HG03280 (cell line): ENCODE results near the gene NAALADL2.
"Not testable (repeated sequence)": the region's sequence is repeated elsewhere in the genome, so short reads cannot be mapped to it uniquely, and the experiment has no call there.

Experiments
- ATAC-seq: cut with Tn5 transposase; IDR thresholded peaks from one replicate; pipeline ENCODE4 v1.9.1; 2021; ENCODE audit warnings: mild to moderate bottlenecking, moderate library complexity; ENCODE audit not compliant: unreplicated experiment

The NAALADL2 gene

DNA sequence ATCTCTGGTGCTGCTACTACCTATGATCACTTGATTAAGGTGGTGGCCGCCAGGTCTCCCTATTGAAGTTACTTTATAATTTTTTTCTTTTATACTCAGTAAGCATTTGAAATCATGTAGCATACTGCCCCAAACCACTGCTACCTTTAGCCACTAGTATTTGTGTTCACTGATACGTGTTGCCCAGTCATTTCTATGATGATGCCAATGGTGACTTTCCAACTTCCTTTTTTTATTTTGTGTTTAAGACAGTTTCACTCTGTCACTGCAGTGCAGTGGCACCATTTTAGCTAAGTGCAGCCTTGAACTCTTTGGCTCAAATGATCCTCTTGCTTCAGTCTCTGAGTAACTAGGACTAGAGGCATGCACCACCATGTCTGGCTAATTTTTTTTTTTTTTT lies 598.2 kb downstream of the NAALADL2 start:
- ATAC-seq = no peak

DNA sequence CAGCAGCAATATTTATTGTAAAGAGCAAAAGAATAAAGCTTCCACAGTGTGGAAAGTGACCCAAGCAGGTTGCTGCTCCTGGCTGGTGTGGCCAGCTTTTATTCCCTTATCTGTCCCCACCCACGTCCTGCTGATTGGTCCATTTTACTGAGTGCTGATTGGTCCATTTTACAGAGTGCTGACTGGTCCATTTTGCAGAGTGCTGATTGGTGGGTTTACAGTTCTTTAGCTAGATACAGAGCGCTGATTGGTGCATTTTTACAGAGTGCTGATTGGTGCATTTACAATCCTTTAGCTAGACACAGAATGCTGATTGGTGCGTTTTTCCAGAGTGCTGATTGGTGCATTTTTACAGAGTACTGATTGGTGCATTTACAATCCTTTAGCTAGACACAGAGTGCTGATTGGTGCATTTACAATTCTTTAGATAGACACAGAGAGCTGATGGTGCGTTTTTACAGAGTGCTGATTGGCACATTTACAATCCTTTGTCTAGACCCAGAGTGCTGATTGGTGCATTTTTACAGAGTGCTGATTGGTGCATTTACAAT lies 601.8 kb downstream of the NAALADL2 start:
- ATAC-seq = not testable (repeated sequence)

DNA sequence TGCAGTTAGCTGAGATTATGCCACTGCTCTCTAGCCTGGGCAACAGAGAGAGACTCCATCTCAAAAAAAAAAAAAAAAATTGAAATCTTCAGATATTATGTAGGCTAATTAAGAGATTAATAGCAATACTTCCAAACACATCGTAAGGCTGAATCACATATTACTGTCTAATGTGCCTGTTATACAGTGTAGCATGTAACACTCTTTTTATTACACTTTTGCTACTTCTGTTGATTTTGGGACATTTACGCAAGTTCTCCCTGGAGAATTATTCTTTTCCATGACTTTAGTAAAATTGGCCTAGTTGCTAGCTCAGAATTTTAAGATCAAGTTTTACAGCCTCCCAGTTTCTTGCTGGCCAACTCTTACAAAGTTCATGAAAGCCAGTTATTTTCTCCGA lies 605.2 kb downstream of the NAALADL2 start:
- no peak for ATAC-seq

DNA sequence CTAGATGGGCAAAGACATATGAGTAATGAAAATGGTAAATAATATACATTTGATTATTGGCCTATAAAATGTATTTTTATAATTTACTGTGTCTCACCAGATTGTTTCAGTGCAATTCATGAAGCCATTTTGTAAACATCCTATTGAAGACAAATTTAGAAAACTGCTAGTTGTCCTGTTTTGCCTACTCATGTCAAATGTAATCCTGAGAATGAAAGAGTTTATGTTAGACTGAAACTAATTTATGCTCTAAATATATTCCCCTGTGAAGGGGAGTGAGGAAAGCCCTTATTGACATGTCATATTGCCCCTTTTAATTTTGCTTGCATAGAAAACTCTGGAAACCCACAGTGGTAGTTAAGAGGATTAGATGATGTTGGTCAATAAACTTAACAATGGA lies 610.0 kb downstream of the NAALADL2 start:
- no peak for ATAC-seq

DNA sequence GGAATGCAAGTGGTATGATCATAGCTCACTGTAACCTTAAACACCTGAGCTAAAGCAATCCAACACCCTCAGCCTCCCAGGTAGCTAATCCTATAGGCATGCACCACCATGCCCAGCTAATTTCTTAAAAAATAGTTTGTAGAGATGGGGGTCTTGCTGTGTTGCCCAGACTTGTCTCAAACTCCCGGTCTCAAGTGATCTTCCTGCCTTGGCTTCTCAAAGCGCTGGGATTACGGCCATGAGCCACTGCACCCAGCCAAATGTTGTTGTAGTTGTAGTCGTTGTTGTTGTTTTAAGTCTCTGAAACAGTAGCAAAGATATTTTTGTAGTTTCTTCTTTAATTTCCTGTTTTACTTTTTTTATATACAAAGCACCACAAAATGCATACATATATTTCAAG lies 616.6 kb downstream of the NAALADL2 start:
- ATAC-seq = no peak

DNA sequence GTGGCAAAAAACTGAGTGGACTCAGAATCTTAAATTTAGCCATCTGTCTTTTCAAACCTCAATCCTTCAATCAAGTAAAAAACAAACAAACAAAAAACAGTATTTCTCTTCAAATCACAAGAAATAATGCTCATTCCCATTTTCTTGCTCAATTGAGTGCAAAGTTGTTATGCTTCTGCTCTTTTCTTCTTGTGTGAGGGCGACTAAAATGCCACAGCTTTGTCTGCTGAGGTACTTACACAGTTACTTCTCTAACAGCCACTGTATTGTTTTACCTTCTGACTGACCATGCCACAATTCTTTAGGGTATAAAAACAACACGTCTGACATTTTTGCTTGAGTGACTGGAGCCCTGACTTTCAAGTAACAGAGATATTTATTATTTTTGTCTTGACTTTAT lies 617.4 kb downstream of the NAALADL2 start:
- no peak for ATAC-seq

DNA sequence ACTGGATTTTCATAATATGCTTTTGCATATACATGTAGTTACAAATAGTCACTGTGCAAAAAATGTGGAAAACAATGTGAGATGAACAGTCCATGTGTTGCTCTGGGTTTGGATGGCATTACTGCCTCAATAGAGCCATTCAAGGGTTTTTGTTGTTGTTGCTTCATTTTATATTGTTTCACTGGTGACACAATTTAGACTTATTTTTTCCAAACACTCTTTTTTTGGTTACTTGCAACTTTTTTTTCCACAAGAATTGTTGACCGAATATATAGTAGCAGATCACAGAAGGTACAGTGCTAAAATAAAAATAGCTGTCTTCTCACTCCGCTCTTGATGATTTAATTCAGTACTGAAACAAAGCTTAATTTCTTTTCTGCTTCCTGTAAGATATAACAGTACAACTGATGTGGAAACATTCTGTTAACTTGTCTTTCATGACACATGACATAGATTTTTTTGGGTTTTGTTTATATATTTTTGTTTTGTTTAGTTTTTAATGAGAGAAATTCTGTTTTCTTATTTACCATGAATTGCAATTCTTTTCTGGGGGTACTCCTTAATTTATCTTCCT lies 618.6 kb downstream of the NAALADL2 start:
- ATAC-seq = peak; percentile 92

DNA sequence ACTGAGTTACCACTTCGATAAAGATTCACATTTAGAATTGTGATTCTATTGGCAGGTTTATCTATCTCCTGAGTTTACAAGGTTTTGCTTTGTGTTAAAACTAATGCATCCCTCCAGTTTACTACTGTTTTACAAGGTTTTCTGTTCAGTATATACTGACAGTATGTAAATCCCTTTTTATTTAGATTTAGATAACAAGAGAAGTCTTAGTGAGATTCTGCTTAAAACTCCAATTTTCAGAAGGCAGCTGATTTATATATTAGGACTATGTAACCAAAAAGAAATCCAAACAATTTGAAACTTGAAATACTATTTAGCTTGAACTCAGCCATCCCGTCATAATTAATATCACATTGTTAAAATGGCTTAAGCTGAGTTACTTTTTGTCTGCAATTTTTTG lies 619.2 kb downstream of the NAALADL2 start:
- ATAC-seq = no peak

DNA sequence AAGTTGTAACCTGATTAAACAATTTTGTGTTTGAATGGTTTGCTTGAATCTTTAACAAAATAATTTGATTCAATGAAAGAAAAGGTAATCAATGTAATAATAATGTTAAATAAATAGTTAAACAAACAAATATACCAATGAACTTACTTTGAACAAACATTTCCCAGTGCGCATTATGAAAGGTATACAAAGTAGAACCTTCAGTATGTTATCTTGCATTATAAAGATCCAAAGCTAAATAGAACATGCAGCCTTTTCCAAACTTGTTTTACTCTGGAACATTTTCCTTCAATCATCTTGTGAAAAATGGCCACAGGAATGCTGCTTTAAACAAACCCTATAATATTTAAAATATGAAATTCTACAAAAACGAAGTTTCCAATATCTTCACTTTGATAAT lies 620.0 kb downstream of the NAALADL2 start:
- no peak for ATAC-seq

DNA sequence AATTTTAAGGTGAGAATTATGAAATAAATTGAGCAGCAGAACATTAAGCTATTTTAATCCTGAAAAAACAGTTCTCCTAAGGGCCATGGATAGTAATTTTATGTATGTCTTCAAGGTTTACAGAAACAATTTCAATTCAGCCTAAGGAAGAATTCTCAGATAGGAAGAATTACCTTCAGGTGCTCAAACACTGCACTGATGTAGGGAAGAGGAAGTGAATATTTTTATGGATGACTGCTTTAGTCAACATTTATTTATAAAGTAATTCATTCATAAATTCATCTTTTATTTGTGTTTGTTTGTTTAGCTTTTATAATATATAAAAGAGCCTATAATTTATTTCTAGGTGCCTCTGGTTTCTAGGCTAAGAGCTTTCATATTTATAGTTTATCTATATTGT lies 620.7 kb downstream of the NAALADL2 start:
- no peak for ATAC-seq

DNA sequence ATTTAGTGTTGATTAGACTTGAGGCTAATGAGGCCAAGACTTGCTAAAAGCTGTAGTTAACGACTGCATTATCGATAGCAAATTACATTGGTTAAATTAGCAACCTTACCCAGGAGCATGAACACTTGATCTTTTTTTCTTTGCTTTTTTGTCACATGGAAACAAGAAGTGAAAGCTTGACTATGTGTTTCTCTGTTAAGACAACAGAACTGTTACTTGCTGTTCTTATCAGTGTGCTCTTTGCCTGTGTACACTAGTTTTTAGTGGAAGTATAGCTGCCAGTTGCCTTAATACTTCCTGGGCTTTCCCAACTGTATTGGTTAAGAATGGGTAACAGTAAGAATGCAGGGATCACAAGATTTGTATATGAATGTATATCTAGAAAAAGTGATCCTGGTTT lies 625.5 kb downstream of the NAALADL2 start:
- ATAC-seq = peak; percentile 45

DNA sequence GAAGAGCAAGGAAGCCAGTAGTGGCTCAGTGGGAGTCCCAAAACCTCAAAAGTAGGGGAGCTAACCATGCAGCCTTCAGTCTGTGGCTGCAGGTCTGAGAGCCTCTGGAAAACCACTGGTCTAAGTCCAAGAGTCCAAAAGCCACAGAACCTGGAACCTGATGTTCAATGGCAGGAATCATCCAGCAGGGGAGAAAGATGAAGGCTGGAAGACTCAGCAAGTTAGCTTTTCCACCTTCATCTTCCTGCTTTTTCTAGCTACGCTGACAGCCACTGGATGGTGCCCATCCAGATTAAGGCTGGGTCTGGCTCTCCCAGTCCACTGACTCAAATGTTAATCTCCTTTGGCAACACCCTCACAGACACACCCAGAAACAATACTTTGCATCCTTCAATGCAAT lies 626.3 kb downstream of the NAALADL2 start:
- ATAC-seq = no peak

DNA sequence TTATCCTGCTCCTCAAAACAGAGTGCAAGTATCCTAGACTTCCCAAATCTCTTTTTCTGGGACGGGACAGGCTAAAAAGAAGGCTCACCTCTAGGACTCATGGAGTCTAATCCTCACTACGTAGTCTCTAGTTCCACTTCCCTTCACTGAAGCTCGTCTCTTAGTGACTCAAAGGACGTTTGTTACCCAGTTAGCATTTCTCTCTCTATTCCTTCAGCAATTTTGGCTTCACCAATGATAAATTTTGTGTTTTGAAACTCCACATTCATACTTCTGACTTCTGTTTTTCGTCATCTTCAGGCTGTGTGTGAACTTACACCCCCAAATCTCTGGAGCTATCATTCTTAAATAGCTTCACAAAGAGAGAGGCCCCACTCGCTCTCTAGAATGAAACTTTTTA lies 627.1 kb downstream of the NAALADL2 start:
- peak; percentile 43 for ATAC-seq

DNA sequence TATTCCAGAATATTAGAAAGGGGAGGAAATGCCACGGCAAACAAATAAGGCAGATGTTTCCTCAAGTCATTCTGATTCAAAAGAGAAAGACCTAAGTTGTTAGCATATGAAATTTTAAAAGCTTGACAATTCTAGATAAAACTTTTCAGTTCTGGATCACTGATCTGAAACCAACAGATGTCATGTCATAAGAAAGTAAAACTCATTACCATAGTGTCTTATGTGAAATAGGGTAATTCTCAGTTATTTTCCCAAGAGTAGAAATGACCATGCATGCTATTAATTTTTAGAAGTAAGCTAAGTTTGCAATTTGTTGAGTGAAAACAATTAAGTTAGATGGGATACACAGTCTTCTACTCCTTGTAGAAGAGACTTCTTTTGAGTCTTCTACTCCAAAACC lies 630.3 kb downstream of the NAALADL2 start:
- ATAC-seq = peak; percentile 56

DNA sequence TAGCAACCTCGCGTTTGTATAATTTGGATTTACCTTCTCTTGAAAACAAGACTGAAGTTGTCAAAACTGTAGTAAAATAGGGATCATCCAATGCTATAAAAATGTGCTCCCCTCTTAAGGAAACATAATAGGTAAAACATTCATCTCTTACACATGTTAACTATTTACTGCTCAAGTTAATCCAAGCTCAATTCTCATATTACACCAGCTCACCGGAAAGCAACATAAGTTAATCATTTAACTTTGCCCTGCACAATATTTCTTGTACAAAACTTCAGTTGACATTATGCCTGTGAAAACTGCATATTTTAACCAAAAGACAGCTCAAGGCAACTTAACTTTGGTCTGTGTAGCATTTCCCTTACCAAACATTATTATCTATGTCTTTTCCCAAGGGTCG lies 634.2 kb downstream of the NAALADL2 start:
- ATAC-seq = no peak

DNA sequence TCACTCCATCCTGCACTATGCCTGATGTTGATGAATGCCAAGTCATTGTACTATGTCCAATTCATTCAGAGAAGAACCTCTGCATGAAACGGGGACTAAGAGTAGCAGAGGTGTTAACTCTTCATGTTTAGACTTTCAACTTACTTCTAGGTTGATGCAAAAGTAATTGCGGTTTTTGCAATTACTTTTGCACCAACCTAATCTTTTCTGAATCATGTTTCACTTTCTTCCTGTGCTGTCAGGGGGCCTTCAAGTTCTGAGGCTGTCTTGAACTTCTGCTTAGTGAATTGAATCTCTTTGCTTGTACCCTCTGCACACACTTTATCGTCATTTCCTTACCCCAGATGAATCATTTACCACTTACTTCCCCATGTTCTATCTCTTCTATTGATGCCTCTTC lies 636.2 kb downstream of the NAALADL2 start:
- ATAC-seq = peak; percentile 45

DNA sequence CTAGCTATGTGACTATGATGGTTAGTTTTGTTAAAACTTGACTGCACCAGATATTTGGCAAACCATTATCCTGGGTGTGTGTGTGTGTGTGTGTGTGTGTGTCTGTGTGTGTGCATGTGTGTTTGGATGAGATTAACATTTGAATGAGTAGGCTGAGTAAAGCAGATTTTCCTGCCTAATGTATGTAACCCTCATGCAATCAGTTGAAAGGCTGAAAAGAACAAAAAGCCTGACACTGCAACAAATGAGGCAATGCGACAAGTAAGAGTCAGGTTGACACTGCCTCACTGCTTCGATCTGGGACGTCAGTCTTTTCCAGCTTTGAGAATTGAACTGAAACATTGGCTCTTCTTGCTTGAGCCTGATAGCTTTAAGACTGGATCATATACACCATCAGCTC lies 643.0 kb downstream of the NAALADL2 start:
- no peak for ATAC-seq

DNA sequence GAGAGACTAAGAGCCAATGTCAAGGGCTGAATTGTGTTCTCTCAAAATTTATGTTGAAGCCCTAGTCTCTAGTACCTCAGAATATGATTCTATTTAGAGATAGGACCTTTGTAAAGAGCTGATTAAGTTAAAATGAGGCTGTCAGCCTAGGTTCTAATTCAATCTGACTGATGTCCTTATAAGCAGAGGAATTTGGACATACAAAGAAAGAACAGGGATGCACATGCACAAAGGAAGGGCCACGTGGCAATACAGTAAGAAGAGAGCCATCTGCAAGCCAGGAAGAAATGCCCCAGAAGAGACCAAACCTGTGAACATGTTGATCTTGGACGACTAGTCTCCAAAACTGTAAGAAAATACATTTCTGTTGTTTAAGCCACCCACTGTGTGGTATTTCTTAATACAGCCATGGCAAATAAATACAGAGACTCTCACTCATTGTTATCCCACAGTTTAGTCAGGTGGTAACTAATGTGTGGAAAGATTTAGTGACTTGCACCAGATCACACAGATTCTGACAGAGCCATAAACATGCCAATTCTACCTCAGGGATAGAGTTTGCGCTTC lies 652.2 kb downstream of the NAALADL2 start:
- ATAC-seq = no peak

DNA sequence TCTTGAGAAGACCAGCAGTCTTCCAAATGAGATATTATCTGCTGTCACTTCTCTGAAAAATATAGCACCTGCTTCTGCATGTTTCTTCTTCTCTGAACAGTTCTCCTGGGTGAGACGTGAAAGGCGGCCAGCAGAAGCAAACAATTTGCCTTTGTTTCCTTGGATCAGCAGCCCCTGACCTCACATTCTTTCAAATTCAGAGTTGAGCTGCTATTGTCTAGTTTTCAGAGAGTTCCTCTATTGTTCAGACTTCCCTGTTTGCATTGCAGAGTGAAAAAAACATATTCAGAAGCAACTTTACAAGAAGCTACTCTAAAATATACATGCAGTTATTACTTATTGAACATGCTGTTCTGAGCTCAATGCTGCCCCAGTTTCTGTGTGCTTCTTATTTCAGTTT lies 653.6 kb downstream of the NAALADL2 start:
- ATAC-seq = no peak

DNA sequence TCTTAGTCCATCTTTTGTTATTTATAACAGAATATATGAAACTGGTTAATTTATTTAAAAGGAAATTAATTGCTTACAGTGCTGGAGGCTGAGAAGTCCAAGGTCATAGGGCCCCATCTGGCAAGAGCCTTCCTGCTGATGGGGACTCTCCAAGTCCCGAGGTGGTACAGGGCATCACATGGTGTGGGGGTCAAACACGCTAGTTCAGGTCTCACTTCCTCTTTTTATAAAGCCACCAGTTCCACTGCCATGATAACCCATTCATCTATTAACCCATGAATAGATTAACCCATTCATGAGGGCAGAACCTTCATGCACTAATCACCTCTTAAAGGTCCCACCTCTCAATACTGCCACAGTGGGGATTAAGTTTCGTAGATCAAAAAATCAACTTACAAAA lies 659.3 kb downstream of the NAALADL2 start:
- ATAC-seq = no peak

DNA sequence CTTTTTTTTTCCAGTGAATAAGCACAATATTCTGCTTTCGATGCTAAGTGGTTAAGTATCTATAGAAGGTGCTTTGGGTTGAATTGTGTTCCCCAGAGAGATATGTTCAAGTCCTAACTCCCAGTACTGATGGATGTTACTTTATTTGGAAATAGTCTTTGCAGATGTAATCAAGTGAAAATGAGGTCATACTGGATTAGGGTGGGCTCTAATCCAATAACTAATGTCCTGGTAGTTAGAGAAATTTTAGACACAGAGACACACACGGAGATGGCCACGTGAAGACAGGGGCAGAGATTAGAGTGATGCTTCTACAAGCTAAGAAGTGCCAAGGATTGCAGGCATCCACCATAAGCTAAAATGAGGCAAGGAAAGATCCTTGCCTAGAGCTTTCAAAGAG lies 662.3 kb downstream of the NAALADL2 start:
- ATAC-seq = no peak

DNA sequence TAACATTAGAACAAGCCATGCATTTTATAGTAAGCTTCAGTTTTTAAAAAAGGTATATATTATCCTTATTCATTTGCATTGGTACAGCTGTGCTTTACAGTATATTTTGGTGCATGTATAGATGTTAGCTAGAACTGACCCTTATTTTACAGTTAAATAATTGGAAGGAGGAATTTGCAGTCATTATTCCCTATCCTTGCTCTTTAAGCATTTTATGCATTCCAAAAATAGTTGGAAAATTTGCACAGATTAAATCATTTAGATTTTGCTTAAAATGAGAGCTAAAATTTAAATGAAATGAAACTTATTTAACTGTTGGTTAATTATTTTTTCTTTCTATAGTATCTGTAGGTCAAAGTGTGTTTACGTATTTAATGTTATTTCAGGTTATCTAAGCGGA lies 667.1 kb downstream of the NAALADL2 start:
- no peak for ATAC-seq
